HG02759 (cell line): ENCODE measurements around the gene LMAN1L.

ENCODE experiments used
- ATAC-seq: cut with Tn5 transposase; IDR thresholded peaks from one replicate; pipeline ENCODE4 v1.9.1; 2021; ENCODE audit warnings: mild to moderate bottlenecking, moderate library complexity; ENCODE audit not compliant: unreplicated experiment

LMAN1L gene

GRCh38 chr15:74833376-74834107, 20.9 kb downstream of the LMAN1L start:
- no peak for ATAC-seq

GRCh38 chr15:74835312-74835823, 22.7 kb downstream of the LMAN1L start:
- no peak for ATAC-seq

- ATAC-seq: no peak
Observed at GRCh38 chr15:74836846-74837245, 24.2 kb downstream of the LMAN1L start.

GRCh38 chr15:74837482-74838136, 25.0 kb downstream of the LMAN1L start:
- no peak for ATAC-seq

- ATAC-seq: no peak
Observed at GRCh38 chr15:74838137-74838516, 25.5 kb downstream of the LMAN1L start.

- no peak for ATAC-seq
Observed at GRCh38 chr15:74838746-74839525, 26.3 kb downstream of the LMAN1L start.

- no peak for ATAC-seq
Observed at GRCh38 chr15:74839526-74840395, 27.1 kb downstream of the LMAN1L start.

- ATAC-seq: no peak
Observed at GRCh38 chr15:74840851-74841775, 28.5 kb downstream of the LMAN1L start.

- ATAC-seq: no peak
Observed at GRCh38 chr15:74841891-74842373, 29.3 kb downstream of the LMAN1L start.

GRCh38 chr15:74842581-74843444, 30.2 kb downstream of the LMAN1L start, which contains the start of gene ULK3:
Gene ULK3 (minus strand): TSS chr15:74843156. CDS start chr15:74843105, 51 bp downstream.
- peak; percentile 87 for ATAC-seq

- ATAC-seq: no peak
Observed at GRCh38 chr15:74843445-74843828, 30.8 kb downstream of the LMAN1L start.

- no peak for ATAC-seq
Observed at GRCh38 chr15:74843891-74844299, 31.3 kb downstream of the LMAN1L start.

- no peak for ATAC-seq
Observed at GRCh38 chr15:74844319-74845207, 31.9 kb downstream of the LMAN1L start.

GRCh38 chr15:74845208-74845568, 32.6 kb downstream of the LMAN1L start:
- ATAC-seq: no peak

GRCh38 chr15:74845581-74845980, 32.9 kb downstream of the LMAN1L start:
- no peak for ATAC-seq

- ATAC-seq: no peak
Observed at GRCh38 chr15:74847432-74847831, 34.8 kb downstream of the LMAN1L start.

GRCh38 chr15:74850393-74850792, 37.8 kb downstream of the LMAN1L start:
- ATAC-seq: no peak
